T follicular helper cell (primary cell): ENCODE results near the gene NTN4.
"Not testable (repeated sequence)": the region's sequence is repeated elsewhere in the genome, so short reads cannot be mapped to it uniquely, and the experiment has no call there.

Experiments used
- DNase-seq: peaks from one replicate; pipeline ENCODE4 v3.0.0-alpha.2; 2020; ENCODE audit warnings: low read depth
- total RNA-seq, 2 experiments: gene quantifications; one replicate each; lab custom pipeline; 2026; lab: John Stamatoyannopoulos, UW

The NTN4 gene
- total RNA-seq = 1.5 to 21.2 reads per million in 2 experiments

- DNase-seq = no peak
These were observed at the start of gene NTN4 for GRCh38 chr12:95790033-95790916. TSS of gene NTN4 (minus strand) at chr12:95790764. CDS start at chr12:95790309, 455 bp downstream.

- no peak for DNase-seq
These were observed 47.6 kb upstream of the NTN4 start for GRCh38 chr12:95838125-95838524.

GRCh38 chr12:95837240-95838038 is 46.9 kb upstream of the NTN4 start:
- DNase-seq = no peak

GRCh38 chr12:95836630-95837239 is 46.2 kb upstream of the NTN4 start:
- no peak for DNase-seq

GRCh38 chr12:95836185-95836609 is 45.6 kb upstream of the NTN4 start:
- no peak for DNase-seq

- no peak for DNase-seq
These were observed 44.0 kb upstream of the NTN4 start for GRCh38 chr12:95834572-95834971.

- DNase-seq = no peak
These were observed 39.9 kb upstream of the NTN4 start for GRCh38 chr12:95830335-95831089.

GRCh38 chr12:95829395-95829794 is 38.8 kb upstream of the NTN4 start:
- DNase-seq = no peak

- DNase-seq = no peak
These were observed 29.6 kb upstream of the NTN4 start for GRCh38 chr12:95820096-95820703.

GRCh38 chr12:95815632-95816212 is 25.2 kb upstream of the NTN4 start:
- DNase-seq = no peak

- DNase-seq = not testable (repeated sequence)
These were observed 21.6 kb upstream of the NTN4 start for GRCh38 chr12:95812155-95812554.

GRCh38 chr12:95810411-95810810 is 19.8 kb upstream of the NTN4 start:
- no peak for DNase-seq

- DNase-seq = no peak
These were observed 18.6 kb upstream of the NTN4 start for GRCh38 chr12:95809000-95809680.

- DNase-seq = no peak
These were observed 17.6 kb upstream of the NTN4 start for GRCh38 chr12:95808146-95808545.

- DNase-seq = no peak
These were observed 15.5 kb upstream of the NTN4 start for GRCh38 chr12:95805864-95806671.

- no peak for DNase-seq
These were observed 13.7 kb upstream of the NTN4 start for GRCh38 chr12:95804291-95804690.

GRCh38 chr12:95803817-95804216 is 13.3 kb upstream of the NTN4 start:
- no peak for DNase-seq

GRCh38 chr12:95802482-95803270 is 12.1 kb upstream of the NTN4 start:
- DNase-seq = no peak

GRCh38 chr12:95796982-95797289 is 6.4 kb upstream of the NTN4 start:
- no peak for DNase-seq
